ENCODE measurements around the gene RNF220.

The RNF220 gene

DNA sequence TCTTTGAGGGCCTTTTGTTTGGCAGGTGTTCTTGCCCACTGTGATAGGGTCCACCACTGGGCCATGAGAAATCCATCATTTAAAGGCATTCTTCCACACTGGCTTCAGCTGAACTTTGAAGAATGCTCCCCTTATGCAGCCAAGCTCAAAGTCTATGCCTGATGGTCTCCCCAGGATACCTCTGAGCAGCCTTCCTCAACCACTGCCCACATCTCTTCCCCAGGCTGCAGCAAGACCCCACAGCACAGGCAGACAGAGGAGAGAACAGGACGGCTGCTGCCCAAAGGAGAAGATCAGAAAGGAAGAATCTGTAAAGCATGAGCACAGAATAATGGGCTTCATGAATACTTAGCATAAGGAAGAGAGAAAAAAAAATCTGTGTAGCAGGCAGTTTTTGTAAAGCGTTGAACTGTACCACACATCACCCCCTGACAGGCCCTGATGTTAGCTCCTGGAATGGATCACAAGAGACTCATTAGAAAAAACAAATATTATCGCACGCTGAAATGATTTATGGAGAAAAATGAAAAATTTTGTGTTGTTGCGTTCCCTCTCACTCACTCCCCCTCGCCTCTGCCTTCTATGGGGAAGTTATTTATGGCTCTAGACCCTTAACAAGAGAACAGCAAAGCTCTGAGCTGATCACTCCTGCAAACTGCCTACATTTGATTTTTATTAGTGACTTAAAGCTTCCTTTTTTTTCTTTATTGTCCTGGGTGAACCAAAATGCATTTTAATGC, 135.1 kb downstream of the RNF220 start:
- ATAC-seq: no peak
- TF ChIP-seq ZNF70 (CRISPR knock-in tag; IDR thresholded peaks at IDR 0.05) (no peak), SNAI2 (CRISPR knock-in tag; IDR thresholded peaks at IDR 0.05) (no peak), ZFP30 (CRISPR knock-in tag; IDR thresholded peaks at IDR 0.05) (no peak), RARB (CRISPR knock-in tag; IDR thresholded peaks at IDR 0.05) (no peak), ZC3H10 (CRISPR knock-in tag; IDR thresholded peaks at IDR 0.05) (no peak), OSR1 (CRISPR knock-in tag; IDR thresholded peaks at IDR 0.05) (no peak), ZNF565 (CRISPR knock-in tag; conservative IDR thresholded peaks at IDR 0.05; ENCODE audit: low read depth) (no peak), ZNF8 (CRISPR knock-in tag; IDR thresholded peaks at IDR 0.05) (no peak), TCF4 (CRISPR knock-in tag; IDR thresholded peaks at IDR 0.05; ENCODE audit: borderline replicate concordance) (no peak)
- TF ChIP-seq, protein P1, sequence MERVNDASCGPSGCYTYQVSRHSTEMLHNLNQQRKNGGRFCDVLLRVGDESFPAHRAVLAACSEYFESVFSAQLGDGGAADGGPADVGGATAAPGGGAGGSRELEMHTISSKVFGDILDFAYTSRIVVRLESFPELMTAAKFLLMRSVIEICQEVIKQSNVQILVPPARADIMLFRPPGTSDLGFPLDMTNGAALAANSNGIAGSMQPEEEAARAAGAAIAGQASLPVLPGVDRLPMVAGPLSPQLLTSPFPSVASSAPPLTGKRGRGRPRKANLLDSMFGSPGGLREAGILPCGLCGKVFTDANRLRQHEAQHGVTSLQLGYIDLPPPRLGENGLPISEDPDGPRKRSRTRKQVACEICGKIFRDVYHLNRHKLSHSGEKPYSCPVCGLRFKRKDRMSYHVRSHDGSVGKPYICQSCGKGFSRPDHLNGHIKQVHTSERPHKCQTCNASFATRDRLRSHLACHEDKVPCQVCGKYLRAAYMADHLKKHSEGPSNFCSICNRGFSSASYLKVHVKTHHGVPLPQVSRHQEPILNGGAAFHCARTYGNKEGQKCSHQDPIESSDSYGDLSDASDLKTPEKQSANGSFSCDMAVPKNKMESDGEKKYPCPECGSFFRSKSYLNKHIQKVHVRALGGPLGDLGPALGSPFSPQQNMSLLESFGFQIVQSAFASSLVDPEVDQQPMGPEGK (CRISPR knock-in tag; IDR thresholded peaks at IDR 0.05; ENCODE audit: borderline replicate concordance): no peak

DNA sequence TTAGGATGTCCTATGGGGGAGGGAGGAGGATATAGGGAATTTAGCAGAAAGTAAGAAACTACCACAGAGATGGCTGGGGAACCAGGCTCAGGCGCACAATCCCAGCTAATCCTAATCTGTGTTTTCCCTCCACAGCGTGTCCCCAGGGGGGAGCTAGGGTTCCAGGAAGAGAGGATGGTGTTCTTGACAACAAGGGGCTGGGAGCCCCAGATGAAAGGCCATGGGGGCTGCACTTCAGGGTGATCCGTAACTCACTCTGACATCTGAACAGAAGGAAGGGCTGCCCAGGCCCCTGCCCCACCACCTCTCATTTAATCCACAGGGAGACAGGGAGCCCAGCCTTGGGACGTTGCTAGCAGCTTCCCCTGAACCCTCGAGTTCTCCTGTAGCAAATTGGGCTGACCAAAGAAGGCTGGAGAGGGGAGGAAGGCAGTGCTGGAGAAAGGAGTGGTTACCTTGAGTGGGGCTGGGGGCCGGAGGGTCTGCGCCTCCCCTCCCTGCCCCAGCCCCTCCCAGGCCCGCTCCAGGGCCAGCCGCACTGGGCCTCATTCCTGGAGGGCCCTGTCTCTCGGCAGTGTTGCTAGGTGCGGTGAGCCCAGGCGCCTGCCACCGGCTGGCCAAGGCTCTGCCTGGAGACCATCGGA, 137.5 kb downstream of the RNF220 start:
- TF ChIP-seq BACH2 (CRISPR knock-in tag; IDR thresholded peaks at IDR 0.05; ENCODE audit: borderline replicate concordance) (no peak), ZC3H10 (CRISPR knock-in tag; IDR thresholded peaks at IDR 0.05) (no peak)
- TF ChIP-seq, protein P2, sequence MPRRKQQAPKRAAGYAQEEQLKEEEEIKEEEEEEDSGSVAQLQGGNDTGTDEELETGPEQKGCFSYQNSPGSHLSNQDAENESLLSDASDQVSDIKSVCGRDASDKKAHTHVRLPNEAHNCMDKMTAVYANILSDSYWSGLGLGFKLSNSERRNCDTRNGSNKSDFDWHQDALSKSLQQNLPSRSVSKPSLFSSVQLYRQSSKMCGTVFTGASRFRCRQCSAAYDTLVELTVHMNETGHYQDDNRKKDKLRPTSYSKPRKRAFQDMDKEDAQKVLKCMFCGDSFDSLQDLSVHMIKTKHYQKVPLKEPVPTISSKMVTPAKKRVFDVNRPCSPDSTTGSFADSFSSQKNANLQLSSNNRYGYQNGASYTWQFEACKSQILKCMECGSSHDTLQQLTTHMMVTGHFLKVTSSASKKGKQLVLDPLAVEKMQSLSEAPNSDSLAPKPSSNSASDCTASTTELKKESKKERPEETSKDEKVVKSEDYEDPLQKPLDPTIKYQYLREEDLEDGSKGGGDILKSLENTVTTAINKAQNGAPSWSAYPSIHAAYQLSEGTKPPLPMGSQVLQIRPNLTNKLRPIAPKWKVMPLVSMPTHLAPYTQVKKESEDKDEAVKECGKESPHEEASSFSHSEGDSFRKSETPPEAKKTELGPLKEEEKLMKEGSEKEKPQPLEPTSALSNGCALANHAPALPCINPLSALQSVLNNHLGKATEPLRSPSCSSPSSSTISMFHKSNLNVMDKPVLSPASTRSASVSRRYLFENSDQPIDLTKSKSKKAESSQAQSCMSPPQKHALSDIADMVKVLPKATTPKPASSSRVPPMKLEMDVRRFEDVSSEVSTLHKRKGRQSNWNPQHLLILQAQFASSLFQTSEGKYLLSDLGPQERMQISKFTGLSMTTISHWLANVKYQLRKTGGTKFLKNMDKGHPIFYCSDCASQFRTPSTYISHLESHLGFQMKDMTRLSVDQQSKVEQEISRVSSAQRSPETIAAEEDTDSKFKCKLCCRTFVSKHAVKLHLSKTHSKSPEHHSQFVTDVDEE (CRISPR knock-in tag; IDR thresholded peaks at IDR 0.05): no peak
- ATAC-seq: no peak

DNA sequence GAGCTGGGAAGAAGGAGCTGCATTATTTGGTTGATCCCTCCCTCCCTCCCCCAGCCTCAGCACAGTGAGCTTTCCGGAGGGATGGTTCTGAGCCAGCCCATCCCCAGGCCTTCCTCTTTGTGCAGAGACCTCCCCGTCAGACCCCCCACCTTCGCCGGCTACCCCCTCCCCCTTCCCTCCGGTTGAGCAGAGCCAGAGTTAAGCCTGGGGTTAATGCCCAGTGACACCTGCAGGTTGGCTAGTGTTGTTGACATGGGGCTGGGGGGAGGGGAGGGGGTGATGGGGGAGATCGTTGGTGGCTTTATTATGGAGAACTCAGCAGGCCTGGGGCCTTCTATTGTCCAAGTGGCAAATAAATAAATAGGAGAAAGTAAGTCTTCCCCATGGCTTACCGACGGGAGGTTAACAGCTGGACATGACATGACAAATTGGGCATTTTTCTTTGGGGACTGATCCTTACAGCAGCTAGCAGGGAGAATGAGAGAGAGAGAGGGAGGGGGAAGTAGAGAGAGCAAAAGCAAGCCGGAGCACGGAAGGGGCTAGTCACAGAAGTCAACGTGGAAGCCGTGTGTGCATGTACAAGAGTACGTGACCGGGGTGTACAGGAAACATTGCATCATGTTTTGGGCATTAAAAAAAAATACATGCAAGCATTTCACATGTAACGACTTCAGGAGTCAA, 138.1 kb downstream of the RNF220 start:
- ATAC-seq: no peak
- no peak for TF ChIP-seq ZNF8 (CRISPR knock-in tag; IDR thresholded peaks at IDR 0.05)
- TF ChIP-seq, protein P3, sequence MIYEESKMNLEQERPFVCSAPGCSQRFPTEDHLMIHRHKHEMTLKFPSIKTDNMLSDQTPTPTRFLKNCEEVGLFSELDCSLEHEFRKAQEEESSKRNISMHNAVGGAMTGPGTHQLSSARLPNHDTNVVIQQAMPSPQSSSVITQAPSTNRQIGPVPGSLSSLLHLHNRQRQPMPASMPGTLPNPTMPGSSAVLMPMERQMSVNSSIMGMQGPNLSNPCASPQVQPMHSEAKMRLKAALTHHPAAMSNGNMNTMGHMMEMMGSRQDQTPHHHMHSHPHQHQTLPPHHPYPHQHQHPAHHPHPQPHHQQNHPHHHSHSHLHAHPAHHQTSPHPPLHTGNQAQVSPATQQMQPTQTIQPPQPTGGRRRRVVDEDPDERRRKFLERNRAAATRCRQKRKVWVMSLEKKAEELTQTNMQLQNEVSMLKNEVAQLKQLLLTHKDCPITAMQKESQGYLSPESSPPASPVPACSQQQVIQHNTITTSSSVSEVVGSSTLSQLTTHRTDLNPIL (CRISPR knock-in tag; IDR thresholded peaks at IDR 0.05; ENCODE audit: low read depth): no peak
- TF ChIP-seq, protein P4, sequence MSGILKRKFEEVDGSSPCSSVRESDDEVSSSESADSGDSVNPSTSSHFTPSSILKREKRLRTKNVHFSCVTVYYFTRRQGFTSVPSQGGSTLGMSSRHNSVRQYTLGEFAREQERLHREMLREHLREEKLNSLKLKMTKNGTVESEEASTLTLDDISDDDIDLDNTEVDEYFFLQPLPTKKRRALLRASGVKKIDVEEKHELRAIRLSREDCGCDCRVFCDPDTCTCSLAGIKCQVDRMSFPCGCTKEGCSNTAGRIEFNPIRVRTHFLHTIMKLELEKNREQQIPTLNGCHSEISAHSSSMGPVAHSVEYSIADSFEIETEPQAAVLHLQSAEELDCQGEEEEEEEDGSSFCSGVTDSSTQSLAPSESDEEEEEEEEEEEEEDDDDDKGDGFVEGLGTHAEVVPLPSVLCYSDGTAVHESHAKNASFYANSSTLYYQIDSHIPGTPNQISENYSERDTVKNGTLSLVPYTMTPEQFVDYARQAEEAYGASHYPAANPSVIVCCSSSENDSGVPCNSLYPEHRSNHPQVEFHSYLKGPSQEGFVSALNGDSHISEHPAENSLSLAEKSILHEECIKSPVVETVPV (CRISPR knock-in tag; IDR thresholded peaks at IDR 0.05): no peak
- no peak for TF ChIP-seq ARNTL (CRISPR knock-in tag; IDR thresholded peaks at IDR 0.05; ENCODE audit: borderline replicate concordance, low read depth)
- no peak for TF ChIP-seq ISL1 (CRISPR knock-in tag; IDR thresholded peaks at IDR 0.05)
- TF ChIP-seq GLIS3 (CRISPR knock-in tag; IDR thresholded peaks at IDR 0.05): no peak
- TF ChIP-seq, protein P5, sequence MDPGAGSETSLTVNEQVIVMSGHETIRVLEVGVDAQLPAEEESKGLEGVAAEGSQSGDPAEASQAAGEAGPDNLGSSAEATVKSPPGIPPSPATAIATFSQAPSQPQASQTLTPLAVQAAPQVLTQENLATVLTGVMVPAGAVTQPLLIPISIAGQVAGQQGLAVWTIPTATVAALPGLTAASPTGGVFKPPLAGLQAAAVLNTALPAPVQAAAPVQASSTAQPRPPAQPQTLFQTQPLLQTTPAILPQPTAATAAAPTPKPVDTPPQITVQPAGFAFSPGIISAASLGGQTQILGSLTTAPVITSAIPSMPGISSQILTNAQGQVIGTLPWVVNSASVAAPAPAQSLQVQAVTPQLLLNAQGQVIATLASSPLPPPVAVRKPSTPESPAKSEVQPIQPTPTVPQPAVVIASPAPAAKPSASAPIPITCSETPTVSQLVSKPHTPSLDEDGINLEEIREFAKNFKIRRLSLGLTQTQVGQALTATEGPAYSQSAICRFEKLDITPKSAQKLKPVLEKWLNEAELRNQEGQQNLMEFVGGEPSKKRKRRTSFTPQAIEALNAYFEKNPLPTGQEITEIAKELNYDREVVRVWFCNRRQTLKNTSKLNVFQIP (CRISPR knock-in tag; IDR thresholded peaks at IDR 0.05; ENCODE audit: borderline replicate concordance, low read depth): no peak
- no peak for TF ChIP-seq ESRRG (CRISPR knock-in tag; IDR thresholded peaks at IDR 0.05)
- no peak for TF ChIP-seq BACH2 (CRISPR knock-in tag; IDR thresholded peaks at IDR 0.05; ENCODE audit: borderline replicate concordance)

Measured in SK-N-SH treated with all-trans-retinoic acid at 6 μM for 48 hours (cell line).